Fibroblast of skin of scalp (primary cell): ENCODE results near the gene CARMIL3.
"Not testable (repeated sequence)": the region's sequence is repeated elsewhere in the genome, so short reads cannot be mapped to it uniquely, and the experiment has no call there.

ENCODE experiments used
- DNase-seq: peaks from one replicate; pipeline ENCODE4 v3.0.0-alpha.2; 2013

CARMIL3 gene

DNA sequence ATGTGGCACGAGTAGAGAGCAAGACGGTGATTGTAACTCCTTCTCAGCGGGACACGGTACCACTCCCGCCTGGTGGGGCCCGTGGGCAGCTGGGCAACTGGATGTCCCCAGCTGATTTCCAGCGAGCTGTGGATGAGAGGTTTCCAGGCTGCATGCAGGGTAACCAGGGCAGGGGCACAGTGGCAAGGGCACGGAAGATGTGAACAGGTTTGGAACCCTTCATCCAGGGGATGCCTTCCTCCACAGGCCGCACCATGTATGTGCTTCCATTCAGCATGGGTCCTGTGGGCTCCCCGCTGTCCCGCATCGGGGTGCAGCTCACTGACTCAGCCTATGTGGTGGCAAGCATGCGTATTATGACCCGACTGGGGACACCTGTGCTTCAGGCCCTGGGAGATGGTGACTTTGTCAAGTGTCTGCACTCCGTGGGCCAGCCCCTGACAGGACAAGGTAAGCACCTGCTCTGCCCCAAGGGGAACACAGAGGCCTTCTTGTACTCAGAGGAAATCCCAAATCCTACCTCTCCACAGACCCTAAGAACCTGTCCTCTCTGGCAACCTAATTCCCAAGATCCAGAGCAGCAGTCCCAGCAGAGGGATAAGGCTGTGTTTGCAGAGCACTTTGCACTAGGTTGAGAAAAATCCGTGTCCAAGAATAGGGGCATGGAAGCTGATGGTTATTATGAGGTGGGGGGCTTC lies 46.6 kb downstream of the CARMIL3 start:
- no peak for DNase-seq

DNA sequence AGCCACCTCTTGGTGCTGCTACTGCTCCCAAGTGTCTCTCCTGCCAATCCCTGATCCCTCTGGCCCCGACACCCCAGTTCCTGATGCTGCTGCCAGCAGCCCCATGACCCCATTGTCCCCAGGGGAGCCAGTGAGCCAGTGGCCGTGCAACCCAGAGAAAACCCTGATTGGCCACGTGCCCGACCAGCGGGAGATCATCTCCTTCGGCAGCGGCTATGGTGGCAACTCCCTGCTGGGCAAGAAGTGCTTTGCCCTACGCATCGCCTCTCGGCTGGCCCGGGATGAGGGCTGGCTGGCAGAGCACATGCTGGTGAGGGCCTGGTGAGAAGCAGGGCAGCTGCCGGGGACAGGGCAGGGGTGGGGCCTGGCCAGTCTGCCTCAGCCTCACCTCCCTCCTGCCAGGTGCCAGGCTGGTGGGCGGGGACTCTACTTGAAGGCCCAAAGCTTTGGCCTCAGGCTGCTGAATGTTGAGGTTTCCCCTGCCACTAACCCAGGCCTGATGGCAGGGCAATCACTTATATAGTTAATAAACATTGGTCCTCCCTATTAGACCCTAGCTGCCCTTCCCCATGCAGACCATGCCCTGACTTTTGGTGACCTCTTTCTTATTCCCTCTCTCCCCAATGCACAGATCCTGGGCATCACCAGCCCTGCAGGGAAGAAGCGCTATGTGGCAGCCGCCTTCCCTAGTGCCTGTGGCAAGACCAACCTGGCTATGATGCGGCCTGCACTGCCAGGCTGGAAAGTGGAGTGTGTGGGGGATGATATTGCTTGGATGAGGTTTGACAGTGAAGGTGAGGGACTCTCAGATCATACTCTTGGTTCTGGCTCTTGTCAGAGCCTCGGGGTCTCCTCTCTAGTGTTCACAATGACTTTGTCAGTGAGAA lies 47.4 kb downstream of the CARMIL3 start:
- DNase-seq = no peak

DNA sequence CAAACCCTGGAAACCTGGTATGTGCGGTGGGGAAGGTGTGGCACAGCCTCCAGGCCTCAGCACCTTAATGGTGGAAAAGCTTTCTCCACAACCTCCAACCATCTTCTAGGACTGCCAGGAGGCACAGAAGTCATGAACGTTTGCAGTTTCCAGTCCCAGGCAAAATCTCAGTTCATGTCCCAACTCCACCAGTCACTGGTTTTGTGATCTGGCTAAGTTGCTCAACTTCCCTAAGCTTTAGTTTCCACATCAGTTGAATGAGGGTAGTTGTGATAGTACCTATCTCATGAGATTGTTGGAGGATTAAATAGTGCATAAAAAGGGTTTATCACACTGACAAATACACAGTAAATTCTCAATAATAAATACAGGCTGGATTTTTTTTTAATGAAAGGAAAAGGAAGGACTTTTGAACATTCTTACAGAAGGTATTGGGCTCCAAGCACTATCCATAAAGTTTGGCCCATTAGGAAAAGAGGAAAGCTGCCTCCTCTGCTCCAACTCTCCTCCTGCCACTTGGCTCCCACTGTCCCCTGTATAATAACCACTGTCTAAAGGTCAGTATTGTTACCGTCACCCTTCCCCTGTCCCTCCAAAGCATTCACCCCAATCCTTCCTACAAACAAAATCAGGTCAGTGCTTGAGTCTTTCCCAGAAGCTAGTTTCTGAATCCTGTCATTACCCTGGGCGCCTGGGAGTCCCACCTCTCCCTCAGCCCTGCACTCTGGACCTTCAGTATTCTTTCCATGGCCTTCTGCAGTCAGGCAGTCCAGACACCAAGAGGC lies 48.6 kb downstream of the CARMIL3 start:
- no peak for DNase-seq

DNA sequence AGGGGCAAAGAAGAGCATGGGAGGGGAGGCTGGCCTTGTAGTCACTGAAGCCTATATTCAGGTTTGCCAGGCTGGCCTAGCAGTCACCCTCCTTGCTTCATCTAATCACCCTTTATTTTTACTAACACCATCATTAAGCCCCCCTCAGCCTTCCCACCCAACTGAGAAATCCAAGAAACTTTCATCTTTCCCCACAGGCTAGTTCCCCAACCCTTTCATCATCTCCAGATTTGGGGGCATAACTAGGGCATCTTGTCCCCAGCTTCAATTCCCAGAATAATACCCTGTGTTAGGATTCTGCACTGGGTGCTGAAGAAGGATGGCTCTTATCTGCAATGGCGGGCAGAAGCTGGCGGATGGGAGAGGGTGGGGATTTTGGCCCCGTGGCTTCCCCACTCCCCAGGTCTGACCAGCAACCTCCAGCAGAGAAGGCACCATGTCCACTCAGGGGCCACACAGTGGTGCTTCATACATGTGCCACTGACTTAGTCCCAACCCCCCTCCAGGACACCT lies 49.2 kb downstream of the CARMIL3 start:
- no peak for DNase-seq

DNA sequence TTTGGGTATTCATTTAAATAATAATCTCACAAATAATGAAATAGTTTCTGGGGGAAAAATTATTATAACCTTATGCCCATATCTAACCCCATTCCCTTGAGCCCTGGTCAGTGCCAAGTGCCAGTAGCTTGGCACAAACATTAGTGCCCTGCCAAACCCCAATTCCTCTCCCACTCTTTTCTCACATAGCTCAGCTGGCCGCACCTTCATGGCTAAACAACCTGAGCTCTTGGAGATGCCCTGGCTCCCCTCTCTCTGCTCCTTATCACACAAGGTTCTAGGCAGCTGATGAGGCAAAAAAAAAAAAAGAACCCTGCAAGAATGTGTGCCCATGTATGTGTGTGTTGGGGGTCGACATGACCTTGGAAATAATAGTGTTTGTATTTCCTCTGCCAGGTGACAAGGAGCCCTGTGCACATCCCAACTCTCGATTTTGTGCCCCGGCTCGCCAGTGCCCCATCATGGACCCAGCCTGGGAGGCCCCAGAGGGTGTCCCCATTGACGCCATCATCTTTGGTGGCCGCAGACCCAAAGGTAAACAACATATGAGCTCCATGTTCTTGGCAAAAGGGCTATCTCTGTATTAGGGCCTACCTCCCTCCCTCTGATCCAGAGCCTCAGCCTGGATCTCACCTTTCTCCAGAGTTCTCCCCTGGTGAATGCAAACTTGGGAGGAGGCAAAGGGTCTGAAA lies 50.7 kb downstream of the CARMIL3 start:
- DNase-seq = no peak

DNA sequence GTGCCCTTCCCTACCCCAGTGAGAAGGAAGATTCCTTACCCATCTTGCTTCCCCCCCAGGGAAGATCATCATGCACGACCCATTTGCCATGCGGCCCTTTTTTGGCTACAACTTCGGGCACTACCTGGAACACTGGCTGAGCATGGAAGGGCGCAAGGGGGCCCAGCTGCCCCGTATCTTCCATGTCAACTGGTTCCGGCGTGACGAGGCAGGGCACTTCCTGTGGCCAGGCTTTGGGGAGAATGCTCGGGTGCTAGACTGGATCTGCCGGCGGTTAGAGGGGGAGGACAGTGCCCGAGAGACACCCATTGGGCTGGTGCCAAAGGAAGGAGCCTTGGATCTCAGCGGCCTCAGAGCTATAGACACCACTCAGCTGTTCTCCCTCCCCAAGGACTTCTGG lies 51.6 kb downstream of the CARMIL3 start:
- no peak for DNase-seq

DNA sequence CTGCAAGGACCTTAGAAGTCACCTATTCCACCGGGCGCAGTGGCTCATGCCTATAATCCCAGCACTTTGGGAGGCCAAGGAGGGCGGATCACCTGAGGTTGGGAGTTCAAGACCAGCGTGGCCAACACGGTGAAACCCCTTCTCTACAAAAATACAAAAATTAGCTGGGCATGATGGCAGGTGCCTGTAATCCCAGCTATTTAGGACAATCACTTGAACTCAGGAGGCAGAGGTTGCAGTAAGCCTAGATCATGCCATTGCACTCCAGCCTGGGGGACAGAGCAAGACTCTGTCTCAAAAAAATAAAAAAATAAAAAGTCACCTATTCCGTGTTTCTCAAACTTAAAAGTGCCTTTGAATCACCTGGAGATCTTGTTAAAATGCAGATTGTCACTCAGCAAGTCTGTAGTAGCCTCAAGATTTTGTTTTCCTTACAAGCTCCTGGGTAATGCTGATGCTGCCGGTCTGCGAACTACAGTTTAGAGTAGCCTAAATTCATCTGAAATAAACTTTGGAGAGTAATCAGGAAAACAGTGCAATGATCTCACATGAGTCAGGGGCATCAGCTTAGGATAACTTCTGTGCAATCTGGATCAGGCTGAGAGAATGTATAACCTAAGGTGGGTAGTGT lies 53.9 kb downstream of the CARMIL3 start:
- DNase-seq = not testable (repeated sequence)

DNA sequence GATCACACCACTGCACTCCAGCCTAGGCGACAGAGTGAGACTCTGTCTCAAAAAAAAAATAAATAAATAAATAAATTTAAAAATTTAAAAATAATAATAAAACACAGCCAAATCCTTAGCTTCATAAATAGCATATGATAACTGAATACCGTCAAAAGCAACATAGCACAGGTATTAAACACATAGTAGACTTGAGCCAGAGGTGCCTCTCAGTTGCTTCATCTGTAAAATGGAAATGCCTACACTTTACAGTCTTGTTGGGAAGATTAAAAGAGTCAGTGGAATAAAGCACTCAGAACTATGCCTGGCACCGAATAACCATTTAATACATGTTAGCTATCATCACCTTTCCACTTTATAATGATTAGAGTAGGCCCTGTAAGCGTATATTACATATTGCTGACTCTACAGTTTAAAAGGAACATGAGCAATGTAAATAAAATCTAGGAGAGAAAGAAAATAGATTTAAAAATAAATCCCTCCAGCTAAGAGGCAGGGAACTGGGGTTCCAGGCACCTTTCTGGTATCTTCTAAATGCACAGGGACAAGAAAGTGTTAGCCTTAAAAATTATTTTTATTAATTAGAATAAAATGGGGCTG lies 55.0 kb downstream of the CARMIL3 start:
- no peak for DNase-seq

DNA sequence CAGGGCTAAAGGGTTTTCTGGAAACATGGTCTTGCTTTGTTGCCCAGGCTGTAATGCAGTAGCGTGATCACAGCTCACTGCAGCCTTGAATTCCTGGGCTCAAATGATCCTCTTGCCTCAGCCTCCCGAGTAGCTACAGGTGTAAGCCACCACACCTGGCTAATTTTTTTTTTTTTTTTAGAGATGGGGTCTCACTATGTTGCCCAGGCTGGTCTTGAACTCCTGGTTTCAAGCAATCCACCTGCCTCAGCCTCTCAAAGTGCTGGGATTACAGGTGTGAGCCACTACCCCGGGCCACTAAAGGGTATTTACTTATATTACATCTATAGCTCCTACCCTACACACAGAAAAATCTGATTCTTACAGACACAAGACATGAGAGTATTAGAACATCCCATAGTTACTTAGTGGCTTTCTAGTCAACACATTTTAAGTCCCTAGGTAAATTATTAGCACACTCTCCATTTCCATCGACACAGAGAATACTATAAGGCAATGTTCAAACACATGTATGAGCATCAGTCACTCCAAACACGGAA lies 56.6 kb downstream of the CARMIL3 start:
- DNase-seq = no peak

DNA sequence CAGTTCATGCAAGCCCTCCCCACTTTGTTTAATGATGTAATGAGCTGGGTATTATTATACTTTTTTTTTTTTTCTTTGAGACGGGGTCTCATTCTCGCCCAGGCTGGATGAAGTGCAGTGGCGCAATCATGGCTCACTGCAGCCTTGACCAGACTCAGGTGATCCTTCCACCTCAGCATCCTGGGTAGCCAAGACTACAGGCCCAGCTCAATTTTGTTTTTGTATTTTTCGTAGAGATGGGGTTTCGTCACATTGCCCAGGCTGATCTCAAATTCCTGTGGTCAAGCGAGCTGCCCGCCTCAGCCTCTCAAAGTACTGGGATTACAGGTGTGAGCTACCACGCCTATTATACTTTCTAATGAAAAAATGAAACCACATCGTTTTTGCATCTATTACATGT lies 58.3 kb downstream of the CARMIL3 start:
- no peak for DNase-seq

DNA sequence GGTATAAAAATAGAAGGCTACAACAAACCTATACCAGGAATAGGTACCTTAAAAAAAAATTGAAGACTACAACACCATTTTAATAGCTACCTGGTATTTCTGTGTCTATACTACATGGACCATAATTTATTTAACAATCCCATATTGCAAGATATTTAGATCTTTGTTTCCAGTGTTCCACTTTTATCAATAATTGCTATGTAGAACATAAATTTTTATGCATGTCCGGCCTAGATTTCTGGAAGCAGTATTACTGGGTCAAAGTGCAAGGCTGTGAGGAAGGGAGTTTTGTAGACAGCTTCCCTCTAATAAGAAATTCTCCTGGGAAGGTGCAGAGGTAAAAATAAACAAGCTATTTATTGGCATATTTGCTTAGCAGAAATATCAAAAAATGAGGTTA lies 58.7 kb downstream of the CARMIL3 start:
- no peak for DNase-seq

DNA sequence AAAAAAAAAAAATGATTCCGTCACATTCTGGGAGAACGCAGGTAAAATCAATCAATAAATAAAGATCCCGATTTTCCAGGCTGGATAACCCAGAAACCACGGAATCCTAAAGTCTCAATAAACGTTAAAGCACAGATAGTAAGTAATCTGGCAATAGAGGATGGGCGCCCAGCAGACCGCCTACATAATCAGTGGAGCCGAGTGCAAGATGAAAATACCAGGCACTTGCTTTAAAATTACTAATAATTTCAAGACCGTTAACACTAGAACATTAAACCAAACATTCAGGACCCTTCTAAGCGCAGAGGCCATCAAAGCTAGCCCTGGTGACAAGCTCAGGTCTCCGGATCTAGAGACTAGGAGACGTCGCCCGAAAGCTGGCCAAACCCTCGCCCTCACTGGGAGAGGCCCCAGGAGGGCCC lies 61.6 kb downstream of the CARMIL3 start:
- DNase-seq = no peak

DNA sequence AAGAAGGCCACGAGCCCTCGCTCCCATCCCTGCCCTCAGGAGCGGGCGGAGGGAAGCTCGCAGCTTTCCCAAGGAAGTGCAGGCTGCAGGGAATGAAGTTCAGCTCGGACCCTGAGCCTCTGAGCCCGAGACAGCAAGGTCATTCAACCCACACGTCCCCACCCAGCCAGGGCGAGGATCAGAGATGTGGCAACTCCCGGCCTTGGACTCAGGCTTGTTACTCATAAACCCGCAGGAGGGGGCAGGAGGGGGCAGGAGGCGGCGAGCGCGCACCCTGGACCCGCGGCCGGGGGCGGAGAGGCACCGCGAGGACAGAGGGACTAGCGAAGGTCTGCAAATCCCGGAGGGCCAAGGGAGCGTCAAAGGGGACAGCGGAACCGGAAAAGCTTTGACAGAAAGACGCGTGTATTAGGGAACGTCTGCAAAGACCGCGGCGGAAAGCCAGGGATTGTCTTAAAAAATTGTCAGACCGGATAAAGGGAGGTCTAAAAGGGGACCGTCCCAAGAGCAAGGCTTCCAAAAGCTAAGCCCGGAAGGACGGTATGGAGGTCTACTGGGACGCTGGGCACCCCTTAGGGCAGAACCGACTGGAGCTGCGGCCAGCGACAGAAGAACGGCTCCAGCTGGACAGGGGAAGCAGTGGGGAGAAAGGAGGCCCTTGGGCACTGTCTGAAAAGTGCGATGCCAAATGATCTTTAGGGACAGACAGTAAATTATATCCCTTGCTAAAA lies 62.2 kb downstream of the CARMIL3 start:
- peak; percentile 92 for DNase-seq

DNA sequence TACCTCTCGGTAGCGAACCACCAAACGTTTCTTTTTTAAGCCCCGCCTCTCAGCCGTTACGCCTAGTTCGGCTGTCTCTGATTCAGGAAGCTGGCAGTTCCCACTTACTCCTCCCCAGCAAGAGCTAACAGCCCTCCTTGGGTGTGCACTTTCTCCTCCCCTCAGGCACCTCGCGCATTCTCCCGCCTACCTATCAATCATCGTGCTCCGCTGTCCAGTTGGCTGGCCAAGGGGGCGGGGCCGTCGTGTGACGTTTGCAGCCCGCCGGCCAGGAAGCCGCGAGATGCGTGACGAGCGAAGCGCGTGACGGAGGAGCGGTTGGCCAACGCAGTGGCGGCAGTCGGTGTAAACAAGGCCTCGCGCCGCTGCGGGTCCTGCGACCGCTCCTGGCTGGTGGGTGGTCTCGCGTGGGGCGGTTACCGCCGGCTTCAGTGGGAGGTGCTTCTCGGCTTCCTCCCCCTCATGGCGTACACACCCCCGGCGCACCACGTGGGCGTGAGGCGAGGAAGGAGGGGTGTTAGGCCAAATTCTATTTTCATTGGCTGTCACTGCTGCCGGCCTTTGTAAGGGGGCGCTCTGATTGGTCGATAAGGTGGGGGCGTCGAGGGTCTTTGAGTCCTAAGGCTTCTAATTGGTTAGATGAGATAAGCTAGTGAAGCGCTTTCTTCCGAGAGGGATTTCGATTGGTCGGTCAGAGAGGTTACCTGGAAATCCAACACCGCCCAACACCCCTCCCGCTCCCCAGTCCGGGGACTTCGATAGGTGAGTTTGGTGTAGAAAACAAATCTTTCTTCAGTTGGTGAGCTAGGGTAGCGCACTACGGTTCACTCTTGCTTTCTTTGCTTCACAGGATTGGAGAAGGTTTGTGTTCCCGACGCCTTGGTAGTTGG lies 63.0 kb downstream of the CARMIL3 start, which contains the start of the genes DCAF11 and NRL:
Gene DCAF11, plus strand, starts transcription at position 246 of the 890 bp plus-strand sequence. CDS start 818 bp downstream, outside the sequence.
Gene NRL, minus strand, starts transcription at position 418 of the 890 bp plus-strand sequence. CDS start 32,101 bp downstream, outside the sequence.
- DNase-seq = peak; percentile 100

DNA sequence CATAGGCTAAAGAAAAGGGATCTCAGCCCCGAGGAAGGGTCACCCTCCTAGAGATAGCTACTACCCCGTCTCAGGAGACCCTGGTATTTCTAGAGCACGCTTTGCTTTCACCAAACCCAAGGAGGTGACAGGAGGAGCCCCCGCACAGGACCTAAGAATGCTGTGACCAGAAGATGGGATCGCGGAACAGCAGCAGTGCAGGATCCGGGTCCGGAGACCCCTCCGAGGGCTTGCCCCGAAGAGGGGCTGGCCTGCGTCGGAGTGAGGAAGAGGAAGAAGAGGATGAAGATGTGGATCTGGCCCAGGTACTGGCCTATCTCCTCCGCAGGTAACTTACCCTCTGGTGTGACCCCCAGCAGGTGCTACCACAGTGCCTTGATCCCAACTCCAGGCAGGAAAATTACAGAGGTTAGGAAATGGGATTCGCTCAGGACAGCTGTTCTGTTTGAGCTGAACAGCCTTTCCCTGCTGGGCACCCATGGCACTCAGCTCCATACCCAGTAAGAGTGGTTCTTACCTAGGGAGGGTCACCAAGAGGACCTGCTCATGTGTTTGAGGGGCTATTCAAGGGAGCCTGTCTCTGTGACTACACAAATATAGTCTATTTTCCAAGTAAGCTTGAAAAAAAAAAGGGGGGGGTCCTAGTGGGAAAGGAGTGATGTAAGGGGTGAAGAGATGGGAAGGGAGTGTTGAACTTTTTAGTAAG lies 63.8 kb downstream of the CARMIL3 start:
- no peak for DNase-seq

DNA sequence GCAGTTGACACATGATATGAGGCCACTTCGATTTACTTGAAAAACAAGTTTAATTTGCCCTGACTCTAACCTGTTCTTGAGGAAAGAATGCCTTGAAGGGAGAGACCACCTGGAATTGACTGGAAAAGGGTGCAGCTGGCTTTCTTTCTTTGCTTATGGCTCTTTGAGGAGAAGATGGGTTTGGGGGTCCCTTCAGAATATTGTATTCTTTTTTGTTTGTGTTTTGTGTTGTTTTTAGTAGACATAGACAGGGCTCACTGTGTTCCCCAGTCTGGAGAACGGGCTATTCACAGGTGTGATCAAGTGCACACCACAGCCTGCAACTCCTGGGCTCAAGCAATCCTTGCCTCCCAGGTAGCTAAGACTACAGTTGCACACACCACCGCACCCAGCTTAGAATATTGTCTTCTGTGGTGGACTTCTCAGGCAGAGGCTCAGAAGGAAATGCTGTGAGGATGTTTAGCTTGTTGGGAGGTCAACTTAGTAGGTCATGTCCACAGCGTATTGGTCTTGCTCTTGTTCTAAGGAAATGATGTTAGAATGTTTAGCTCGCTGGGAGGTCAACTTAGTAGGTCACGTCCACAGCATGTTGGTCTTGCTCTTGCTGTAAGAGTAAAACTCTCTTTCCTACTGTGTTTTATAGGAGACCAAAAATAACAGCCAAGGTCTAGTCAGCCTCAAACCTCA lies 64.5 kb downstream of the CARMIL3 start:
- no peak for DNase-seq

DNA sequence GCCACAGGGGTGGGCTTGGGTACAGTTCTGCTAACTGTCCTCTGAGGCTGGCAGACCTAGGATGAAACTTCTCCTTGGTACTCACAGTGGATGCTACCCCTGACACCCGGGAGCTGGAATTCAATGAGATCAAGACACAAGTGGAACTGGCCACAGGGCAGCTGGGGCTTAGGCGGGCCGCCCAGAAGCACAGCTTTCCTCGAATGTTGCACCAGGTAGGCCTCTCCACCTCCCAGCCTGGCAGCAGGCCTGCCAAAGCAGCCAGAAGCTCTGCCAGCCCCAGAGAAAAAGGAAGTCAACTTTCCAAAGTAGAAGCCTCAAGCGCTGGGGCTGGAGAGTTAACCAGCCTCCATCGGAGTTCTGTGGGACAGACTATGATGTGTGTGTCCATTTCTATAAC lies 65.4 kb downstream of the CARMIL3 start:
- no peak for DNase-seq
